ENCODE measurements around the gene ZNF582.
A peak's percentile ranks its signal among the peaks of the same experiment; 100 is the strongest.

The ZNF582 gene

DNA sequence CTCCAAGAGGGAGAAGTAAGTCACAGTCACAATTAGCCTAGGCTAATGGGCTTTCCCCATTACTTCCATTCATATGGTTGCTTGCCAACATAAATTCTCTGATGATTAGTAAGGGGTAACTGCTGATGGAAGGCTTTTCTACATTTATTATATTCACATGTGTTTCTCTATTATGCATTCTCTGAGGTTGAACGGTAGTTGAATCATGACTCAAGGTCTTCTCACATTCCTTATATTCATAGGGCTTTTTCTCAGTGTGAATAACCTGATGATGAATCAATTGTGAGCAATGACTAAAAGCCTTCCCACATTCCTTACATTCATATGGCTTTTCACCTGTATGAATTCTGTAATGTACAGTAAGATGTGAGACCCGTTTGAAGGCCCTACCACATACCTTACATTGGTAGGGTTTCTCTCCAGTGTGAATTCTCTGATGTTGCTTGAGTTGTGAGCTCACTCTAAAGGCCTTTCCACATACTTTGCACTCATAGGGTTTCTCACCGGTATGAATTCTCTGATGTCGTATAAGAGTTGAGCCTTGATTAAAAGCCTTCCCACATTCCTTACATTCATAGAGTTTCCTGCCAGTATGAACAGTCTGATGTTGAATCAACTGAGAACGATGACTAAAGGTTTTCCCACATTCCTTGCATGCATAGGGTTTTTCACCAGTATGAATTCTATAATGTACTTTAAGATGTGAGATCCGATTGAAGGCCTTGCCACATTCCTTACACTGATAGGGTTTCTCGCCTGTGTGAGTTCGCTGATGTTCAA is 9.3 kb downstream of the ZNF582 start:
- H3K36me3 ChIP-seq (ENCODE audit: control insufficient read depth in 1 of 2, insufficient read depth in 2 of 2, low read length in 2 of 2): peaks cover 12 to 63% of the 10 kb centered on the region in 2 donors
- no peaks in the 10 kb centered on the region for H3K4me1 ChIP-seq (ENCODE audit: control insufficient read depth in 1 of 2, insufficient read depth in 2 of 2, low read length in 2 of 2)
- H3K27me3 ChIP-seq (ENCODE audit: low read depth, low read length): no peaks in the 10 kb centered on the region
- peaks cover 38% of the 10 kb centered on the region in 2 donors for H3K9me3 ChIP-seq (ENCODE audit: control insufficient read depth in 1 of 2, low read length in 2 of 2)
- no peak overlapping the region for H3K27ac ChIP-seq (ENCODE audit: low read length)
- no peak overlapping the region for H3K4me3 ChIP-seq (ENCODE audit: low read depth in 1 of 2, low read length in 2 of 2)

DNA sequence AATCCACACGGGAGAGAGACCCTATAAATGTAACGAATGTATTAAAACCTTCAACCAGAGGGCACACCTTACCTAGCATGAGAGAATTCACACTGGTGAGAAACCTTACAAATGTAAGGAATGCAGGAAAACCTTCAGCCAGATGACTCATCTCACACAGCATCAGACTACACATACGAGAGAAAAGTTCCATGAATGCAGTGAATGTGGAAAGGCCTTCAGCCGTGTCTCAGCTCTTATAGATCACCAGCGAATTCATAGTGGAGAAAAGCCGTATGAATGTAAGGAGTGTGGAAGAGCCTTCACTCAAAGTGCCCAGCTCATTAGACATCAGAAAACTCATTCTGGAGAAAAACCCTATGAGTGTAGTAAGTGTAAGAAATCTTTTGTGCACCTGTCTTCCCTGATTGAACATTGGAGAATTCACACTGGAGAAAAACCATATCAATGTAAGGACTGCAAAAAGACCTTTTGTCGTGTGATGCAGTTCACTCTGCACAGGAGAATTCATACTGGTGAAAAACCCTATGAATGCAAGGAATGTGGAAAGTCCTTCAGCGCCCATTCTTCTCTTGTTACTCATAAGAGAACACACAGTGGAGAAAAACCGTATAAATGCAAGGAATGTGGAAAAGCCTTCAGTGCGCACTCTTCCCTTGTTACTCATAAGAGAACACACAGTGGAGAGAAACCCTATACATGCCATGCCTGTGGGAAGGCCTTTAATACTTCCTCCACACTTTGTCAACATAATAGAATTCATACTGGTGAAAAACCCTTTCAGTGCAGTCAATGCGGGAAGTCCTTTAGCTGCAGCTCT is 16.0 kb downstream of the ZNF582 start:
- no peak overlapping the region for H3K27ac ChIP-seq (ENCODE audit: low read length)
- H3K9me3 ChIP-seq (ENCODE audit: control insufficient read depth in 1 of 2, low read length in 2 of 2): peaks cover 43 to 57% of the 10 kb centered on the region in 2 donors
- H3K4me3 ChIP-seq (ENCODE audit: low read depth in 1 of 2, low read length in 2 of 2): peak overlapping the region in 1 of 2 donors; percentile 7
- H3K36me3 ChIP-seq (ENCODE audit: control insufficient read depth in 1 of 2, insufficient read depth in 2 of 2, low read length in 2 of 2): peaks cover 50 to 78% of the 10 kb centered on the region in 2 donors
- no peaks in the 10 kb centered on the region for H3K27me3 ChIP-seq (ENCODE audit: low read depth, low read length)
- no peaks in the 10 kb centered on the region for H3K4me1 ChIP-seq (ENCODE audit: control insufficient read depth in 1 of 2, insufficient read depth in 2 of 2, low read length in 2 of 2)

DNA sequence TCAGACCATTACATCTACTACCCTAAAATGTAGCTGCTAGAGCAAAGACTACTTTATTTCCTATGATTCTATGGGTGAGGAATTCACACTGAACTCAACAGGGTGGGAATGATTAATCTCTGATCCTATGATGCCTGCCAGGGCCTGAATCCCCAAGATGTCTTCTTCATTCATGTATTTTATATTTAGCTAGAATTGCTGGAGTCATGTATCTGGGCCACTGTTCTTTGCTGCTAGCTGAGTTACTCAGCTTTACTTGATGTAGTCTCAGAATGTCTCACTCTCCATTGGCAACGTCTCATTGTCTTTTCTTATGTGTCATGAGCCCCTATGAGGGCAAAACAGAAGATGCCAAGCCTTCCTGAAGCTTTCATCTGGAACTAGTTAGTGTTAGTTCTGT is 21.1 kb downstream of the ZNF582 start:
- H3K4me1 ChIP-seq (ENCODE audit: control insufficient read depth in 1 of 2, insufficient read depth in 2 of 2, low read length in 2 of 2): peaks cover 6 to 15% of the 10 kb centered on the region in 2 donors
- peaks cover 43 to 57% of the 10 kb centered on the region in 2 donors for H3K36me3 ChIP-seq (ENCODE audit: control insufficient read depth in 1 of 2, insufficient read depth in 2 of 2, low read length in 2 of 2)
- peaks cover 31% of the 10 kb centered on the region in 2 donors for H3K9me3 ChIP-seq (ENCODE audit: control insufficient read depth in 1 of 2, low read length in 2 of 2)
- H3K4me3 ChIP-seq (ENCODE audit: low read depth in 1 of 2, low read length in 2 of 2): no peak overlapping the region
- H3K27ac ChIP-seq (ENCODE audit: low read length): no peak overlapping the region
- no peaks in the 10 kb centered on the region for H3K27me3 ChIP-seq (ENCODE audit: low read depth, low read length)

DNA sequence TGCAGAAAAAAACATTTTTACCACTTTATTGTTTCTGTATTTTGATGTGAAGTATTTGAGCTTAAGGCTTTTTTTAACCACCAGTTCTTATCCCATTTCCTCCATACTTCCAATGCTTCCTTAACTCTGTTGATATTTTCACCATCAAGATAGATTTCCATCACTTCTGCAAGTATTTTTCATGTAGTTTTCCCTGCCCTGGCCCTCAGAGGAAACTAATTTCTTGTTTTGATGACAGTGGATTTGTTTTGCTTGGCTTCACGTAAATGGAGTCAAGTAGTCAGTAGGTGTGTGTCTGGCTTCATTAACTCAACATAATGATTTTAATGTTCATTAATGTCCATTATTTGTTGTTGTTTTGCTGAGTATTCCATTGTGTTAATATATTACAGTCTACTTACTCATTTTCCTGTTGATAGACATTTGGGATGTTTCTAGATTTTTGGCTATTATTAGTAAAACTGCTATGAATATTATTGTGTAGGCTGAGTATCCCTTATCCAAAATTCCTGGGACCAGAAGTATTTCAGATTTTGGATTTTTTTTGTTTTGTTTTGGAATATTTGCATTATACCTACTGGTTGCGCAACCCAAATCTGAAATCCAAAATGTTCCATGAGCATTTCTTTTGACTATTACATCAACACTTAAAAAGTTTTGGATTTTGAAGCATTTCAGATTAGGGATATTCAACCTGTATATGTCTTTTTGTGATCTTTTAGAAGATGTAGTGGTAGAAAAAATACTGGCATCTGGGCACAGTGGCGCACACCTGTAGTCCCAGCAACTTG is 23.3 kb downstream of the ZNF582 start:
- peak overlapping the region in 1 of 2 donors; percentile 11 for H3K4me3 ChIP-seq (ENCODE audit: low read depth in 1 of 2, low read length in 2 of 2)
- H3K27ac ChIP-seq (ENCODE audit: low read length): no peak overlapping the region
- H3K27me3 ChIP-seq (ENCODE audit: low read depth, low read length): no peaks in the 10 kb centered on the region
- peaks cover 6 to 15% of the 10 kb centered on the region in 2 donors for H3K4me1 ChIP-seq (ENCODE audit: control insufficient read depth in 1 of 2, insufficient read depth in 2 of 2, low read length in 2 of 2)
- peaks cover 22 to 35% of the 10 kb centered on the region in 2 donors for H3K36me3 ChIP-seq (ENCODE audit: control insufficient read depth in 1 of 2, insufficient read depth in 2 of 2, low read length in 2 of 2)
- H3K9me3 ChIP-seq (ENCODE audit: control insufficient read depth in 1 of 2, low read length in 2 of 2): peaks cover 10 to 15% of the 10 kb centered on the region in 2 donors

DNA sequence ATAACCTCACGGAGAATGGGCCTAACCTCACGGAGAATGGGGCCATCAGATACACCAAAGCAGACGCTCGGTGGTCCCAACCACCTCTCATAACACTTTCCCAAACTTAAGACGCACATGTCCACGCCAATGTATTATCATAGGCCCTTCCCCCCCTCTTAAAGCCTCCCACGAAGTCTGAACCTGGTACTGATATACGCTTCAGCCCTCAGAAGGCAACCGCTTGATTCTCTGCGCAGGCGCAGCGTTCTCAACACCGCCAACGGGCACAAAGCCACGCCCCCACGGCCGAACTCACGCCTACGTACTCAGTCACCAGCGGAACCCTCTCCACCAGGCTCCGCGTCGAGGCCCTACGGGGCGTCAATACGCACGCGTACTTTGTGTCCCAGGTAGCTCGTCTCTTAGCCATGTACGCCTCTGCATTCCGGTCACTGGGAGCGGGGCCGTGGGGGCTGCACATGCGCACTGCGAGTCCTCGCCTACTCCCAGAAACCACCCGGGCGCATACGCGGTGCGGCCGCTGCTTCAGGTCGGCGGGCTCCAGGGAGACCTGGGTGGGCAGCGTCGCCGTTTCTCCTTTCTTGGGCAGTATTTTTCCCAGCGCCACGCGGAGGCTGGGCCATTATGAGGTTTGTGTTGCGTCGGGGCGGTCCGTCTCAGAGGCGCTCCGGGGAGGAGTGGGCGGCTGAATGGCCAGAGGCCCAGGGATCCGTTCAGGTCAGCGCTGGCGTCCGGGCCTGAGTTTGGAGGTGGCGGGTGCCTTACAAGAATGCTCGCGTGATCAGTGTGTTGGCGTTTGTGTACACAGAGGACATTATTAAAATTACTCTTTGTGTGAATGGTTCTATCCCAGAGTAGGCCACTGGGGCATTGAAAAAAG is 25.3 kb downstream of the ZNF582 start:
- H3K27ac ChIP-seq (ENCODE audit: low read length): peak overlapping the region; percentile 62
- peaks cover 6 to 15% of the 10 kb centered on the region in 2 donors for H3K4me1 ChIP-seq (ENCODE audit: control insufficient read depth in 1 of 2, insufficient read depth in 2 of 2, low read length in 2 of 2)
- H3K27me3 ChIP-seq (ENCODE audit: low read depth, low read length): no peaks in the 10 kb centered on the region
- H3K4me3 ChIP-seq (ENCODE audit: low read depth in 1 of 2, low read length in 2 of 2): peak overlapping the region; percentile 72 to 76
- H3K36me3 ChIP-seq (ENCODE audit: control insufficient read depth in 1 of 2, insufficient read depth in 2 of 2, low read length in 2 of 2): peaks cover 1 to 29% of the 10 kb centered on the region in 2 donors
- H3K9me3 ChIP-seq (ENCODE audit: control insufficient read depth in 1 of 2, low read length in 2 of 2): peaks cover 4 to 18% of the 10 kb centered on the region in 2 donors

DNA sequence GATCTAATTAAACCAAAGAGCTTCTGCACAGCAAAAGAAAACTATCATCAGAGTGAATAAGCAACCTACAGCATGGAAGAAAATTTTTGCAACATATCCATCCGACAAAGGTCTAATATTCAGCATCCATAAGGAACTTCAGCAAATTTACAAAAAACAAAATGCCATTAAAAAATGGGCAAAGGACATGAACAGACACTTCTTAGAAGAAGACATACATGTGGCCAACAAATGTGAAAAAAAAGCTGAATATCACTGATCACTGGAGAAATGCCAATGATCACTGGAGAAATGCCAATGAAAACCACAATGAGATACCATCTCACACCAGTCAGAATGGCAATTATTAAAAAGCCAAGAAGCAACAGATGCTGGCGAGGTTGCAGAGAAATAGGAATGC is 32.5 kb downstream of the ZNF582 start:
- no peaks in the 10 kb centered on the region for H3K4me1 ChIP-seq (ENCODE audit: control insufficient read depth in 1 of 2, insufficient read depth in 2 of 2, low read length in 2 of 2)
- no peak overlapping the region for H3K27ac ChIP-seq (ENCODE audit: low read length)
- H3K36me3 ChIP-seq (ENCODE audit: control insufficient read depth in 1 of 2, insufficient read depth in 2 of 2, low read length in 2 of 2): peaks cover 0 to 21% of the 10 kb centered on the region in 2 donors
- no peaks in the 10 kb centered on the region for H3K27me3 ChIP-seq (ENCODE audit: low read depth, low read length)
- H3K4me3 ChIP-seq (ENCODE audit: low read depth in 1 of 2, low read length in 2 of 2): no peak overlapping the region
- H3K9me3 ChIP-seq (ENCODE audit: control insufficient read depth in 1 of 2, low read length in 2 of 2): peaks cover 4 to 32% of the 10 kb centered on the region in 2 donors

DNA sequence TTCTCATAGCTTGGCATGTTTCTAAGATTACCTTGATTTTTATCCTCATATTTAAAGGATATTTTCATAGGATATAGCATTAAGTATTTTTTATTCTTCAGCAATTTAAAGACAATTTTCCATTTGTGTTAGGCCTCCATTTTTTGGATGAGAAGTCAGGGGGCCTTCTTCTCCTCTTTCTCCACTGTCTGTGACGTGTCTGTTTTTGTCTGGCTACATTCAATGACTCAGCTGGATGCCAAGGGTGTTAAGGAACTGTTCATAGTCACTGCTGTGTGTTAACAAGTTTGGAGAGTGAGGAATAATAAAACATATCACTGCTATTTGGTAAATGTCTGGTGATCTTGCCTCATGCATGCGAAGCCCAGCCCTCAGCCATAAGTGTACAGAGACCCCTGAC is 36.4 kb downstream of the ZNF582 start:
- peaks cover 0 to 16% of the 10 kb centered on the region in 2 donors for H3K9me3 ChIP-seq (ENCODE audit: control insufficient read depth in 1 of 2, low read length in 2 of 2)
- H3K27me3 ChIP-seq (ENCODE audit: low read depth, low read length): no peaks in the 10 kb centered on the region
- H3K4me3 ChIP-seq (ENCODE audit: low read depth in 1 of 2, low read length in 2 of 2): no peak overlapping the region
- peaks cover 0 to 5% of the 10 kb centered on the region in 2 donors for H3K36me3 ChIP-seq (ENCODE audit: control insufficient read depth in 1 of 2, insufficient read depth in 2 of 2, low read length in 2 of 2)
- H3K4me1 ChIP-seq (ENCODE audit: control insufficient read depth in 1 of 2, insufficient read depth in 2 of 2, low read length in 2 of 2): no peaks in the 10 kb centered on the region
- H3K27ac ChIP-seq (ENCODE audit: low read length): no peak overlapping the region

DNA sequence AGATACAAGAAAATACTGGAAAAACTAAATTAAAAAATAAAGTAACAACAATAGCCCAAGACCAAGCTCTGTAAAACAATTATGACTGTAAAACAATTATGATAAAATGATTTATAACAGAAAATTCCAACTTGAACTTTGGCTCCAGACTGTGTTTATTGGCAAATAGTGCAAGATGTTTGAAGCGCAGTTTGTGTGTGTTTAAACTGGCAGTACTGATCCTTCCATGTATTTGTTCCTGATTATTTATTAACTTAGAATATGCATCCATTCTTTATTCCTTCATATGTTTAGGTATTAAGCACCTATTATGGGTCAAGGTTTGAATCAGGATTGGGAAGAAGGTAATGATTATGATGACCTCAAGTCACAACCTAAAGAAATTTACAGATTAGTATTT is 37.8 kb downstream of the ZNF582 start:
- H3K4me3 ChIP-seq (ENCODE audit: low read depth in 1 of 2, low read length in 2 of 2): no peak overlapping the region
- H3K27ac ChIP-seq (ENCODE audit: low read length): no peak overlapping the region
- peaks cover 0 to 11% of the 10 kb centered on the region in 2 donors for H3K9me3 ChIP-seq (ENCODE audit: control insufficient read depth in 1 of 2, low read length in 2 of 2)
- no peaks in the 10 kb centered on the region for H3K36me3 ChIP-seq (ENCODE audit: control insufficient read depth in 1 of 2, insufficient read depth in 2 of 2, low read length in 2 of 2)
- H3K4me1 ChIP-seq (ENCODE audit: control insufficient read depth in 1 of 2, insufficient read depth in 2 of 2, low read length in 2 of 2): no peaks in the 10 kb centered on the region
- no peaks in the 10 kb centered on the region for H3K27me3 ChIP-seq (ENCODE audit: low read depth, low read length)

DNA sequence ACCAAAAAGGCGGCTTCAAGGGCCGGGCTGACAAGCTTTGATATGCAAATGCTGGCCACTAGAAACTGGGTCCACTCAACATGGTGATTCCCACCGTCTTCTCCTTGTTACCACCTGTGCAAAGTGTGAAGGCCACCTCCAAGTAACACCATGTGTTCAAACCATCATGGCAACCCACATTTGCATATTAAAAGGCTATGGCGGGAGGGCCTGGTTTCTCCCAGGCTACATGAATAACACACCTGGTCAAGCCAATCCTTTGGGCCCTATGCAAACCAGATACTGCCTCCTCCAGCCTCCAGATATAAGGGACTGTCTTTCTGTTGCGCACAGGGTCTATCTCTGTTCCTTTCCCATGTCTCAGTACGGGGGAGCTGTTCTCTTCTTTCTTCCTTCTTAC is 42.1 kb downstream of the ZNF582 start:
- no peaks in the 10 kb centered on the region for H3K36me3 ChIP-seq (ENCODE audit: control insufficient read depth in 1 of 2, insufficient read depth in 2 of 2, low read length in 2 of 2)
- H3K27me3 ChIP-seq (ENCODE audit: low read depth, low read length): no peaks in the 10 kb centered on the region
- H3K4me1 ChIP-seq (ENCODE audit: control insufficient read depth in 1 of 2, insufficient read depth in 2 of 2, low read length in 2 of 2): no peaks in the 10 kb centered on the region
- H3K27ac ChIP-seq (ENCODE audit: low read length): no peak overlapping the region
- H3K4me3 ChIP-seq (ENCODE audit: low read depth in 1 of 2, low read length in 2 of 2): no peak overlapping the region
- H3K9me3 ChIP-seq (ENCODE audit: control insufficient read depth in 1 of 2, low read length in 2 of 2): no peaks in the 10 kb centered on the region

DNA sequence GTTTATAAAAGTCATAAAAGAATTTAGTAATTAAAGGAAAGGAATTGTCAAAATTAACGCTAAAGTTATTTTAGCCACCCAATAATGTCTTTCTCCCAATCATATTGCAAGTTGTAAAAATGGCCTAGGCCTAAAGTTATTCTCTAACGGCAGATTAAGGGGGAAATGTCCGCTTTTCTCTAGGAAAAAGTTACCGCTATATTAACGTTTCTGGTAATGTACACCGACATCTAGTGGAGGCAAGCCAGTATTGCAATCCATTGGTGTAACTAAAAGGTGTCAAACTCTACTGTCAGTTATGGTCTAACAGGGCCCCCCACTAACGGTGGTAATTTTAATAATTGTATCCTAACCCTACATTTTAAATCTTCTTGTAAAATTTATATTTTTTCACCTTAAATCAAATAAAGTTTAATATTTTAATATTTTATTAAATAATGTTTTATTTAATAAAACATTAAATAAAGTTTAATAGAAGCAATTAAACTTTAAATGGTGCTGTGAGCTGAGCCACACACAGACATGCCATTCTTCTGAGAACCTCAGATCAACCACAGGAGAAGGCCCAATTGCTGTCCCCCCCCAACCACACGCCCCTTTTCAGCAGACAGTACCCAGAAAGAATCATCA is 42.8 kb downstream of the ZNF582 start:
- Histone ChIP-seq H3K27me3 (ENCODE audit: low read depth, low read length) (no peaks in the 10 kb centered on the region), H3K36me3 (ENCODE audit: control insufficient read depth in 1 of 2, insufficient read depth in 2 of 2, low read length in 2 of 2) (no peaks in the 10 kb centered on the region), H3K27ac (ENCODE audit: low read length) (no peak overlapping the region), H3K9me3 (ENCODE audit: control insufficient read depth in 1 of 2, low read length in 2 of 2) (no peaks in the 10 kb centered on the region), H3K4me1 (ENCODE audit: control insufficient read depth in 1 of 2, insufficient read depth in 2 of 2, low read length in 2 of 2) (no peaks in the 10 kb centered on the region), H3K4me3 (ENCODE audit: low read depth in 1 of 2, low read length in 2 of 2) (no peak overlapping the region)
